Activated CD4-positive, alpha-beta T cell treated with anti-CD3 and anti-CD28 coated beads for 48 hours (primary cell): ENCODE results near the gene RAB1B.
A peak's percentile ranks its signal among the peaks of the same experiment; 100 is the strongest.
"Not testable (repeated sequence)": the region's sequence is repeated elsewhere in the genome, so short reads cannot be mapped to it uniquely, and the experiment has no call there.

Source experiments
- DNase-seq: peaks from one replicate; pipeline ENCODE4 v3.0.0-alpha.2; 2020

RAB1B gene

DNA sequence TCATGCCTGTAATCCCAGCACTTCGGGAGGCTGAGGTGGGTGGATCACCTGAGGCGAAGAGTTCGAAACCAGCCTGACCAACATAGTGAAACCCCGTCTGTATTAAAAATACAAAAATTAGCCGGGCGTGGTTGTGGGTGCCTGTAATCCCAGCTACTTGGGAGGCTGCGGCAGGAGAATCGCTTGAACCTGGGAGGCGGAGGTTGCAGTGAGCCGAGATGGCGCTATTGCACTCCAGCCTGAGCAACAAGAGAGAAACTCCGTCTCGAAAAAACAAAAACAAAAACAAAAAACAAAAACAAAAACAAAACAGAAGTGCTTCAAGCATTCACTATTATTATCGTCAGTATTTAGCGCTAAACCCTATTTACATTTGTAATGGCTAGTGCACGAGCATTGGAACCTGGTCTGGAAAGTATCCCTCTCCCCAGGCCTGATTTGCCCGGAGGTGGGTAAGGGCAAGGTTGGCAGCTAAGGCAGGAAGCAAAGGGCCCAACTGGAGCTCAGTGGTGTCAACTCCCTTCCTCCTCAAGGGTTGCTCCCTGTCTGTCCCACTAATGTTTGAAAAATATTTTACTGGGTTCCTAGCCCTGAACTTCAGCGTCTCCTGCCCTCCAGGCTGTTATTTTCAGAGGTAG is 42.5 kb downstream of the RAB1B start:
- not testable (repeated sequence) for DNase-seq

DNA sequence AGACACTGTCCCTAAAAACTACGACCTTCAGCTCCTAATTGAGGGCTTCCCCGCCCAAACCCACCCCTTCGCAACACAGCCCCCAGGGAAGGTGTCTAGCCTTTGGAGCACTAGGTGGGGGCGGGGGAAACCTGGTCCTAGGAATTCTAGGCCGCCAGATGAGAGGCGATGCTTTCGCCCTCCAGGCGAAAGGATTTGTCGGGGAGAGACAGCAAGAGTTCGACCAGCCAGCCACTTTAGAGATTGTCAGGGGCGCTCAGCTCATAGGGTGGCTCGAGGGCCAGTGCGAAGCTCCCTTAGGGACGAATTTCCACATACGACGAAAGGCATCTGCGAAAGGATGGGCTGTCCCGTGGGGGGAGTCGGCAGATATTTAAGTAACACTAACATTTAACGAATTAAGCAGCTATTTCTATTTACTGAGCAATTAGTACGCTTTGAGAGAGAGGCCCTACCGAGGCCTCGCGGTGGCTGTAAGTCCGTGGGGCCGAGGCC is 43.1 kb downstream of the RAB1B start:
- no peak for DNase-seq

DNA sequence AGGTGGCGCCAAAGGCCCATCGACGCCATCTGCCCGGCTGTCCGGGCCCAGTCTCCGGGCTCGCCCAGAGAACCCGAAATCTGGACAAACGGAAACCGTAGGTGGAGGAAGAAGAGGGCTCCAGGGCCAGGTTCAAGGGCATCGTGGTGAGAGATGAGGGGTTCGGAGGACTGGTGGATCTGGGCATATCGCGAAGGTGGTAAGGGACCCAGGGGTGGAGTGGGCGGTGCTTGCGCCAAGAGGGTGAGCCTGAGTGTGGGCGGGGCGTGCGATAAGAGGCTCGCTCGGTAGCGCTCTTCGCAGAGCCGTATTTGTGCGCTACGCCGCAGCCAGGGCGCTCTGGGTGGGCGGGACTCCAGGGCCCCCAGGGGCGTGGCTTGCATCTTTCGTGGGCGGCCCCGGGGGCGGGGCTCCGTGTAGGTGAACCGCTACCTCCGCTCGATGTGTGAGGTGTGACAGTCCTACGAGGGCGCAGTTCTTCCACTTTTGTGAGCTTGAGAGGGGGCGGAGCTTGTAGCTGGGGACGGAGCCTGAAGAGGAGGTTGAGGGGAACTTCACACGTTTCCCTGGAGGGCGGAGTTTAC is 43.6 kb downstream of the RAB1B start:
- DNase-seq, result peak; percentile 97

DNA sequence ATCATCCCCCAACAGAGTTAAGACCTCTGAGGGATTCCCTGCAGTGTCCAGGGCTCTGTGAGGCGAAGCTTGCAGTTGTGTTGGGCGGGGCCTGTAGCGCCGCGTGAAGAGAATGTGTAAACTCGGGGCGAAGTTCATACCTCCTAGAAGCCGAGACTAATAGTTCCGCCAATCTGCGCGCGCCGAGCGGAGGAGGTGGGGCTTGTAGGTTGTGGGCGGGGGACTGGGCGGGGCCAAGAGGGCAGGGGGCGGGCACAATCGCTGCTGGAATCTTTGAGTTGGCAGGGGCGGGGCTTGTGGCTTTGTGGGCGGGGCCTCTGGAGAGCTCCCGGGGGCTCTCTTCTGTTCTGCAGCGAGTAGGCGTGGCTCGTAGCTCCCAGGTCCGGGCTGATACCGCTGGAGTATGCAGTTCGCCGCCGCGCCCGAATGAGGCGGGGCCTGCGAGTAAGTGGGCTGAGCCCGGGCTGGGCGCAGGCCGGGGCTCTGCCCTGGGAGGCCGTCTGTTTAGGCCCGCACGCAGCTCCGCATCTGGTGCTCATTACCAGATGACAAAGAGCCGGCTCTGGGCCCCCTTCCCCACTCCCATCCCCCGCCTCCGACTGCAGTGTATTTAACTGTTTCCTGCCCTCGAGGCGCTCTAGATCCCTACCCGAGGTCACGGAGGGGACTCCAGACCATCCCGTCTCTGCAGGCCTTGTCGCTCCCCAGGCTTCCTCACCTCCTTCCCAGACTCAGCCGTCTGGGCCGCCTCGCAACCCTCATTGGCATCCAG is 44.3 kb downstream of the RAB1B start:
- DNase-seq, result peak; percentile 97

DNA sequence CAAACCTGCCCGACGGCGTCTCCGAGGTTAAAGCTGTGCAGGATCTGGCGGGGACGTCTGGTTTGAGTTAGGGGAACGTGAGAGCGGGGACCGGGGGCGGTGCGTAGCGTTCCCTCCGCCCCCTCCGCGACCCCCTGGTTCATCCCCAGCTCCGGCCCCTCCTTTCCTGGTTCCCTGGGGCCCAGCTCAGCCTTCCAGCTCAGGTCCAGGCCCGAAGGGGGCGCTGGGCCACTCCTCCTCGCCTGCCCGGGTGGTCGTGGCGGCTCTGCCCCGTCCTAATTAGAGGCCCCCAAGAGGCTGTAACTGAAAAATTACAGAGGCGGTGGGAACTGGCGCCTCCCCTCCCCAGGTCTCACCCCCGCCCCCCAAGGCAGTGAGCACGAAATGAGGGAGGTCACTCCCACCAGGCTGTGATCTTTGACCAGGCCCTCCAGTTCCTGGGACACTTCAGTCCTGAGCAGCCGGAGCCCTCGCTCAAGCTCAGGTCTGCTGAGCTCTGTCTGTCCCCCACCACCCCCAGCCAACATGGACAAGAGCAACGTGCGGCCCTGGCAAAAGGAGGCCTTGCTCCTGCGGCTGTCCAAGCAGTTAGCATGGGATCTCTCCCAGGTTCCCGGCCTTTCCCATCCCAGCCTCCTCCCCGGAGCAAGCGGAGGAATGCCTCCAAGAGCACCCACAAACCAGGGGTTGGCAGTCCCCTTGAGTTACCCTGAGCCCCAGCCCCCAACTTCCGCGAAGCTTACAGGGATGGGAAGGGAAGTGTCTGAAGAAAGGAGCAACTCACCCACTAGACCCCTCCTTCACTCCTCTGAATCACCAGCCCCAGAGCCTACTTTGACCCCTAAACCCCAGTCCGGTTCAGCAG is 45.1 kb downstream of the RAB1B start:
- DNase-seq, result no peak

DNA sequence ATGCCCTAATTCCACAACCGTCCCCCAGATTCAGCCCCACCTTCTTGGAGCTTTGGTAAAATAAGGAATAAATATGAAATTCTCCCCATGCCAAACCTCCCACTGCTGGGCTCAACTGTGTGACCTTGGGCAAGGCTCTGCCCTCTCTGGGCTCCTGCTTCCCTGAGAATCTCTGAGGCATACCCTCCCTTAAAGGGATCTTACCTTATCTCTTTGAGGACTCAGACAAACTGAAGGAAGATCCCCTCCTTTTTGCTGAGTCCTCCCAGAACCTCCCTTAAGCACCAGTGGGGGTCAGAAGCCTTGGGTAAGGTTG is 45.7 kb downstream of the RAB1B start:
- no peak for DNase-seq

DNA sequence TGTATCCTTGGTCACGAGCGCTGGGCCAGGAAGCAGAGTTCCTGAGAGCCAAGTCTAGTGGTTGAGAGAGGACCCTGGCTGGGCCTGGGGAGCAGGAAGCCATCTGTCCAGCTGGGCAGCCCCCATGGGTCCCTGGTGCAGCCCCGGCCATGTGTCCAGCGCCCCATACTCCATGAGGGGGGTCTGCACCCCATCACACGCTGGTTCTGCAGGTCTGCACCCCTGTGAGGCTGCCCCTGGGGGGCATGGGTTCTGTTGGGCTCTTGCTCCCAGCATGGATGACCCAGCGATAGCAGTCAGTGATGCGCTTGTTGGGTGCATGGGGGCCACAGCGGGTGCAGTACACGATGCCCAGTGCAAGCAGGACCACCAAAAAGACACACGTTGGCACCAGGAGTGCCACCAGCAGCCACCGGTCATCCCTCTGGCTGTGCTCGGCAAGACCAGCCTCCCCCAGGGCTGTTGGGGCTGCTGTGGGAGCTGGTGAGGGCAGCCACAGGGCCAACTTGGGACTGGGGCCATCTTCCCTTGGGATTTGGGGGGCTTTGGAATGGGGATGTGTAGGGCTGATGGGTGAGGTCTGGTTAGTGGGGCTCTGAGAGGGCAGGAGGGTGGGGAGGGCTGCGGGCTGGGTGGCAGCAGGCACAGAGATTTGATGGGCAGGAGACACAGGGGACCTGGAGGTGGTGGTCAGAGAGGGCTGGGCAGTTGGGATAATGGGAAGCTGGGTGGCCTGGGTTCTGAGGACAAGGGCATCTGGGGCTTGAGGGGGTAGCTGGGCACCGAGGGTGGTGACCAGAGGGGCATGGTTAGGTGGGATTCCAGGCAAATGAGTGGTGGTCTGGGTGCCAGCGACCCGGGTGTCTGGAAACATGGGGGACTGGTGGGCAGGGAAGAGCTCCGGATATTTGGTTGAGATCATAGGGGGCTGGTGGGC is 46.4 kb downstream of the RAB1B start:
- DNase-seq, result no peak

DNA sequence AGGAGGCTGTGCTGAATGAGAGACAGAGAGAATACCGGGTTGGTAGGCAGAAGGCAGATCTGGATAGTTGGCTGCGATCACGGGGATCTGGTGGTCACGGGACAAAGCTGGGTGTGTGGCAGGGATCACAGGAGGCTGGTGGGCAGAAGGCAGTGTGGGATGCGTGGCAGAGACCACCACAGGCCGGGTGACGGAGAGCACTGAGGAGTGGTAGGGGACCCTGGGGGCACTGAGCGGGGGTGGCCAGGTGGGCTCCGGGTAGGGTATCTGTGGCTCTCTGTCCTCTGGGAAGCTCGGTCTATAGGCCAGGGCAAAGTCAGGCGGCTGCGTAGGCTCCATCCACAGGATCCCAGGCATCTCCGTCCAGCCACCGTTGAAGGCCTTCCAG is 47.1 kb downstream of the RAB1B start:
- no peak for DNase-seq

DNA sequence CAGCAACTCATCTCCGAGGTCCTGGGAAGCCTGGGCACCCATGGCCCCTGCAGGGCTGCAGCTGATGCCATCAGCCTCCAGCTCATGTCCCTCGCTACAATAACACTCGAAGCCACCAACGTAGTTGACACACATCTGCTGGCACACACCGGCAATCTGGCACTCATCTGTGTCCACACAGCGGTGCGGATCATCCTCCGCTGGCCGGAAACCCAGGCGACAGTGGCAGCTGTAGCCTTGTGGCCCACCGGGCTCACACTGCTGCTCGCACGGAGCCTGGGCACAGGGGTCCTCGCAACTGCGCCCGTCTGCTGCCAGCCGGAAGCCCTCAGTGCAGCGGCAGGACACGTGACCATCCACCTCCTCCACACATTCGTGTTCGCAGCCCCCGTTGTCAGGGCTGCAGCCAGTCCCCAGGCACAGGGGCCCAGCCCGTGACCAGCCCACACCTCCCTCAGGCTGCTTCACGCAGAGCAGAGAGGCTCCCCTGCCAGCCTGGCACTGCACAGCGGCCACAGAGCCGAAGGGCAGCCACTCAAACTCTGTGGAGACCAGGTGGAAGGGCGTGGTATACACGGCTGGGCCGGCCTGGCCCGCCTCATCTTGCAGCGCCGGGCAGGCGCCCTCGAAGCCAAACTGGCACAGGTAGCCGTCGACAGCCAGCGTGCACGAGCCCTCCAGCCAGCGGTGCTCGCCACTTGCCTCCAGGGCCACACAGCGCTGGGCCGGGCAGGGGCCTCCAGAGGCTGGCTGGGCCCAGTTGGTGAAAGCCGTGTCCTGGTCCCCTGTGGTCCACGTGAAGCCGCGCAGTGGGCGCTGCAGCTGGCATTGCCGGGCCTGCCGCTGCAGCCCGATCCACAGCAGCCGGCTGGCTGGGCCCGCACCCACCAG is 47.7 kb downstream of the RAB1B start:
- DNase-seq, result no peak

DNA sequence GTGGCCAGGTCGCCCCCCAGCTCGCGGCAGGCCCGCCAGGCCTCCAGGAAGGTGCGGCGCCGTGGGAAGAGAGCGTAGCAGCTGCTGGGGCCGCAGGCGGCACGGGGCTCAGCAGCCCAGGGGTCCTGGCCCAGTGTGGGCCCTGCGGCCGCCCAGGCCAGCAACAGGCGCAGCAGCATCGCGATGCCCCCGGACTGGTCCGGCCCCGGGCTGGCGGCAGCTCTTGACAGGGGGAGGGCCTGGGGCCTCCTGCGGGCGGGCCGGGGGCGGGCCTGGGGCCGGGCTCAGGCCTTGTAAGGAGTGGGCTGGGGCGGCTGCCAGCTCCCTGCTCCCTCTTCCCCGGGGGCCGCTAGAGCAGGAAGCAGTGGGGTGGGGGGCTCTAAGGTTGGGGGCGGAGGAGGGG is 48.4 kb downstream of the RAB1B start, which contains the start of gene CD248:
TSS of gene CD248 (minus strand) at position 196 of the 403 bp plus-strand sequence. CDS start at position 179, 17 bp downstream.
- no peak for DNase-seq

DNA sequence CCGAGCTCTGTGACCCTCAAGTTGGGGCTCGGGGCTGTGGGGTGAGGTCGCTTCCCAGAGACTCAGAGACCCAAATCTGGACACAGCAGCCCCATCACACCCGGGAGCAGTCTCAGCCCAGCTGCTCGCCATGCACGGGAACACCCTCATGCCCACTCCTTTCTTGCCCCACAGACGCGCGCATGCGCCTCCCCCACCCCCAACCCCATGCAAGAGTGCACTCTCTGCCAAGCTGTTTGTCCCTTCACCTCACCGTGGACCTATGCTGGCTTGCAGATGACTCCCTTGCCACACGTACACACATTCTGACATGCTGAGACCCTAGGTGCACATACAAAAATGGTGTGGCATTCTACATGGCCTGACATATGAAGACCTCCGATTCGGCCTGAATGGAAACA is 48.9 kb downstream of the RAB1B start:
- peak; percentile 57 for DNase-seq

DNA sequence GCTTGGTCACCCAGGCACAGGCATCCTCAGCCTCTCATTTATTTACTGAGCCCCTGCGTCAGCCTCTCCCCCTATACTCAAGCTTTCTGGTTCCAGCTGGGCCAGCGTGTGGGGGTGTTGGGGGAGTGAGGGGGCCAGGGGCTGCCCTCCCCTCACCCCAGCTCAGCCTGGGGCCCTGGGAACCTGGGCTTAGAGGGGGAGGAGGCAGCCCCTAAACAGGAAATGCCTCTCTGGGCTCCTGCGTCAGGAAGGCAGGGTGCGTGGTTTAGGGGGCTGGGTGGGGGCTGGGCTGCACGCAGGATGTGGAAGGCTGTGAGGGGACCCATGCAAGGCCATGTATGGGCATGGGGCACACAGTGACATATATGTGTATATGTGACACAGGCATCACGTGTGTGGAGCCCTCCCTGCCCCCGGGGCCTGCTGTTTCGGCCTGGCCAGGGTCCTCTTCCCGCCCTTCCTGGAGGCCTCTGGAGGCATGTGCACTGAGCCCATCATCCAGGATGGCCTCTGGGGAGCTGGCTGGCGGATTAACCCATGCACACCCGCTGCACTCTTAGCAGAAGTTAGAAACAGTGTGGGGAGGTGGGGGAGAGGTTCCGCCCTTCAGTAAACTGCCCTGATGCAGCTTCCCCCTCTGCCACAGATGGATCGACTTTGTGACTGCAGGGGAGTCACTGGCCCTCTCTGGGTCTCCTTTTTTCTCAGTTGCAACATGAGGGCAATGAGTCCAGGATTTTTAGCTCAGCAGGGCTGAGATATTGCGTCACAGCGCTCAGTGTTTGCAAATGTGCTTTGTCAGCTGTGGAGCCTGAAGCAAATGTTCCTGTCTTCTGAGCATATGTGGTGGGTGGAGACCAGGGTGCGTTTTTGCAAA is 49.5 kb downstream of the RAB1B start:
- peak; percentile 51 for DNase-seq

DNA sequence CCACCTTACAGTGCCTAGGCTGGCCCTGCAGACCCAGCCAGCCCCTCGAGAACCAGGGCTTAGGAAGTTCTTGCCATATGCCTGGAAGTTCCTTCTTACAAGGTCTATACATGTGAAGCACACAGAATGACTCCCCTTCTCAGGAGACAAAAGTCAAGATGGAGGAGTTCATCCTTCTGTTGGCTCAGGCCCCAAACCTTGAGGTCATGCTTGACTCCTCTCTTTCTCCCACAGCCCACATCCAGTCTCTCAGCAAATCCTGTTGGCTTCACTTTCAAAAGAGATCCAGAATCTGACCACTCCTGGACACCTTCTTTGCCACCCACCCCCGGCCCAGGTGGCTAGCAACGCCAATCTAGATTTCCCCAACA is 50.1 kb downstream of the RAB1B start:
- no peak for DNase-seq

DNA sequence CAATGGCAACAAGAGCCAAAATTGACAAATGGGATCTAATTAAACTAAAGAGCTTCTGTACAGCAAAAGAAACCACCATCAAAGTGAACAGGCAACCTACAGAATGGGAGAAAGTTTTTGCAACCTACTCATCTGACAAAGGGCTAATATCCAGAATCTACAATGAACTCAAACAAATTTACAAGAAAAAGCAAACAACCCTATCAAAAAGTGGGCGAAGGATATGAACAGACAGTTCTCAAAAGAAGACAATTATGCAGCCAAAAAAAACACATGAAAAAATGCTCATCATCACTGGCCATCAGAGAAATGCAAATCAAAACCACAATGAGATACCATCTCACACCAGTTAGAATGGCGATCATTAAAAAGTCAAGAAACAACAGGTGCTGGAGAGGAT is 51.9 kb downstream of the RAB1B start:
- not testable (repeated sequence) for DNase-seq

DNA sequence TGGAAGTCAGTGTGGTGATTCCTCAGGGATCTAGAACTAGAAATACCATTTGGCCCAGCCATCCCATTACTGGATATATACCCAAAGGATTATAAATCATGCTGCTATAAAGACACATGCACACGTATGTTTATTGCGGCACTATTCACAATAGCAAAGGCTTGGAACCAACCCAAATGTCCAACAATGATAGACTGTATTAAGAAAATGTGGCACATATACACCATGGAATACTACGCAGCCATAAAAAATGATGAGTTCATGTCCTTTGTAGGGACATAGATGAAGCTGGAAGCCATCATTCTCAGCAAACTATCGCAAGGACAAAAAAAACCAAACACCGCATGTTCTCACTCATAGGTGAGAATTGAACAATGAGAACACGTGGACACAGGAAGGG is 52.3 kb downstream of the RAB1B start:
- not testable (repeated sequence) for DNase-seq

DNA sequence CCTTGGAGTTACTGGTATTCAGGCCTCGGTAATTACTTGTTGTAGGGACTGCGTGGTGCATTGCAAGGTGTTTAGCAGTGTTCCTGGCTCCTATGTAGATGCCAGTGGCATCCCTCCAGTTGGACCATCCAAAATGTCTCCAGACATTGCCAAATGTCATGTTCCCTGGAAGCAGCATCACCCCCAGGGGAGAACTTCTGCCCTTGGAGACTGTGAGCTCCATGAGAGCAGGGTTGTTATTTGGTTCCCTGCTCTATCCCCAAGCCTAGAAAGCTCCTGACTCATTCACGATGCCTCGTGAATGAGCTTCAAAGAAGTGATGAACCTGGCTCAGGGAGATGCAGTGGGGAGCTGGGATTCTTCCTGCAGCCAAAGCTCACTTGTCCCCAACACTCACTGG is 53.2 kb downstream of the RAB1B start:
- DNase-seq, result no peak

DNA sequence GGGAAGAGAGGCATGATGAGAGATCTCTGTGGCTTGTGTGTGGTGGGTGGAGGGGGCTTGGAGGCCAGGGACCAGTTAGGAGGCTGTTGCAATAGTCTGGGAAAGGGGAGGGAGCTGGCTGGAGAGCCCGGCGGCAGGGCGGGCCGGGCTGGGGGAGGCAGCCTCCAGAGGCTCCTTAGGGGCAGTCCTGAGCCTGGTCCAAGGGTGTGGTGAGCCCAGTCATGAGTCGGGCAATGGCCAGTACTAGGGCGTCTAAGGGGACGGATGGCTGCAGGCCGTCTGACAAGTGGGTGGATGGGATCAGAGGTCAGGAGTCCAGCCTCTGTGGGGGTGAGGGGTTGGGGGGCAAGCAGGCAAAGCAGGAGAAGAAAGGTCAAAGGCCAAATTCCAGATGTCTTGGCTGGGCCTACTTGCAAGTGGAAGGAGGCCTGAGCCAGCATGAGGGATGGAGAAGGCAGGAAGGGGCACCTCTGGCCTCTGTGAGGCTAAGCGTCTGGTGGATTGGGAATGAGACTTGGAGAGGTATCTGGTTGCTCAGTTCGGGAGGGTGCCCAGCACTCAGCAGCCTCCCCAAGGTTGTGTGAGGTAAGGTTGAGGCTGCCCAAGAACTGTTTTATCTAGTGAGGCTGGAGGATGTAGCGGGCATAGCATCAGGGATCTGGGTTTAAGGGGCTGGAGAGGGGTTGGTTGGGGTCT is 54.4 kb downstream of the RAB1B start:
- no peak for DNase-seq

DNA sequence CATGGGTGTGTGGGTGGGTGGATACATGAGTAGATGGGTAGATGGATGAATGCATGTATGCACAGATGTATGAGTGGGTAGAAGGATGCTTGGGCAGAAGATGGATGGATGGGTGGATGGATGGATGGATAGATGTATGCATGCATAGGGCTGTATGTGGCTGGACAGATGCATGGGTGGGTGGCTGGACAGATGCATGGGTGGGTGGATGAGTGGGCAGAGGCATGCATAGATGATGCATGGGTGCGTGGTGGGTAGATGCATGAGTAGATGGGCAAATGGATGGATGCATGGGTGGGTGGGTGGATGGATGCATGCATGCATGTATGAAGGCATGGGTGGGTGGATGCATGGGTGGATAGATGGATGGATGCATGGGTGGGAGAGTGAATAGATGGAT is 55.2 kb downstream of the RAB1B start:
- DNase-seq, result no peak

DNA sequence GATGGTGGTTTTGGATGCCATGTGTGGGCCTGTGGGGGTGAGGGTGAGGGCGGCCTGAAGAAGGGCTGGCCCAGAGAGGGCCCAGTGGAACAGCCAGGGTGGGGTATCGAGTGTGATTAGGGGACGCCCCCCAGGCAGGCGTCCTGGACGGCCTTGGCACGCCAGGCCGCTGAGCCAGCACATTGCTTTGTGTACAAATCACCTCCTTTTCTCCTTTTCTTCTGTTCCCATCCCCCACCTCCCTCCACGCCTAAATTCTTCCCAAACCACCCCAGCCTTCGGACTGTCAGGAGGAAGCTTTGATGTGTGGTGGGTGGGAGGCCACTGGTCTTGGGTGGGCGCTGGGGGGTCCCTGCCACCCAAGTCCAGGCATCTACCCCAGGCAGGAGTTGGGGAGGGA is 56.2 kb downstream of the RAB1B start:
- no peak for DNase-seq
